Lung microvascular endothelial cell (primary cell): ENCODE measurements around the gene FGD1. TPM values are rescaled to one million over a fixed set of nuclear protein-coding genes. Genes with fewer than 3 reads are reported as not detected.
"Not testable (repeated sequence)": the region's sequence is repeated elsewhere in the genome, so short reads cannot be mapped to it uniquely, and the experiment has no call there.

Experiments
- DNase-seq, 2 donors: peaks; one replicate each; pipeline versions ENCODE4 v3.0.0 to v3.0.0-alpha.2; 2010; ENCODE audit warnings: low read depth in 2 of 2
- total RNA-seq: library from RNA; depleted of rRNA; stranded (reverse); fragments of >200 nt; gene quantifications from 2 replicates; pipeline ENCODE4 v1.2.1, GENCODE V29; 2014

FGD1 gene
- 0.60 and 1.1 TPM in 2 replicates for total RNA-seq

- DNase-seq, result peak; percentile 43 to 51
Observed at GRCh38 chrX:54495814-54496516, at the start of gene FGD1. TSS of gene FGD1 (minus strand) at chrX:54496234. CDS start at chrX:54495432, 802 bp downstream.

GRCh38 chrX:54542239-54542638 lies 46.2 kb upstream of the FGD1 start:
- DNase-seq, result not testable (repeated sequence)

GRCh38 chrX:54540289-54540688 lies 44.3 kb upstream of the FGD1 start:
- DNase-seq, result peak in 1 of 2 donors; percentile 49

GRCh38 chrX:54534271-54534670 lies 38.2 kb upstream of the FGD1 start:
- DNase-seq, result no peak

- peak in 1 of 2 donors; percentile 7 for DNase-seq
Observed at GRCh38 chrX:54530357-54530900, 34.4 kb upstream of the FGD1 start.

GRCh38 chrX:54529552-54530356 lies 33.7 kb upstream of the FGD1 start, which contains the start of gene GNL3L:
TSS of gene GNL3L (plus strand) at chrX:54530219. CDS start at chrX:54532567, 2,348 bp downstream.
- peak; percentile 90 to 91 for DNase-seq

GRCh38 chrX:54529151-54529550 lies 33.1 kb upstream of the FGD1 start:
- no peak for DNase-seq

GRCh38 chrX:54509400-54509799 lies 13.4 kb upstream of the FGD1 start:
- peak in 1 of 2 donors; percentile 27 for DNase-seq

- no peak for DNase-seq
Observed at GRCh38 chrX:54496936-54497335, 902 bp upstream of the FGD1 start.

- DNase-seq, result no peak
Observed at GRCh38 chrX:54496517-54496852, 451 bp upstream of the FGD1 start.

GRCh38 chrX:54494989-54495813 lies 833 bp downstream of the FGD1 start:
- DNase-seq, result peak; percentile 26 to 37

- DNase-seq, result no peak
Observed at GRCh38 chrX:54494166-54494988, 1.7 kb downstream of the FGD1 start.

- peak in 1 of 2 donors; percentile 60 for DNase-seq
Observed at GRCh38 chrX:54492340-54492739, 3.7 kb downstream of the FGD1 start.

GRCh38 chrX:54489819-54490218 lies 6.2 kb downstream of the FGD1 start:
- DNase-seq, result not testable (repeated sequence)

- DNase-seq, result peak in 1 of 2 donors; percentile 7
Observed at GRCh38 chrX:54484666-54485065, 11.4 kb downstream of the FGD1 start.

GRCh38 chrX:54483946-54484345 lies 12.1 kb downstream of the FGD1 start:
- DNase-seq, result no peak

- DNase-seq, result peak in 1 of 2 donors; percentile 4
Observed at GRCh38 chrX:54482839-54483593, 13.0 kb downstream of the FGD1 start.

GRCh38 chrX:54479136-54480111 lies 16.6 kb downstream of the FGD1 start:
- no peak for DNase-seq
